HuH-7.5 (cell line): ENCODE results near the gene SBNO2.

ENCODE experiments used
- DNase-seq: peaks from one replicate; pipeline ENCODE4 v3.0.0; 2011; ENCODE audit warnings: low spot score

SBNO2 gene

GRCh38 chr19:1087813-1088415 is 86.2 kb downstream of the SBNO2 start:
- DNase-seq: no peak

- no peak for DNase-seq
Observed at GRCh38 chr19:1086613-1087012, 87.5 kb downstream of the SBNO2 start.

- DNase-seq: no peak
Observed at GRCh38 chr19:1085676-1086442, 88.2 kb downstream of the SBNO2 start.

- DNase-seq: no peak
Observed at GRCh38 chr19:1085053-1085658, 88.9 kb downstream of the SBNO2 start.

- no peak for DNase-seq
Observed at GRCh38 chr19:1084024-1084868, 89.8 kb downstream of the SBNO2 start.

GRCh38 chr19:1082928-1083816 is 90.9 kb downstream of the SBNO2 start:
- no peak for DNase-seq

GRCh38 chr19:1082165-1082927 is 91.7 kb downstream of the SBNO2 start:
- peak; percentile 98 for DNase-seq

GRCh38 chr19:1081301-1082164 is 92.5 kb downstream of the SBNO2 start:
- DNase-seq: no peak

- no peak for DNase-seq
Observed at GRCh38 chr19:1080360-1081161, 93.5 kb downstream of the SBNO2 start.

GRCh38 chr19:1079566-1080111 is 94.4 kb downstream of the SBNO2 start:
- no peak for DNase-seq

- DNase-seq: no peak
Observed at GRCh38 chr19:1076951-1077350, 97.1 kb downstream of the SBNO2 start.

GRCh38 chr19:1076046-1076386 is 98.1 kb downstream of the SBNO2 start:
- no peak for DNase-seq

GRCh38 chr19:1074544-1075283 is 99.4 kb downstream of the SBNO2 start:
- DNase-seq: peak; percentile 99

GRCh38 chr19:1073956-1074517 is 100.0 kb downstream of the SBNO2 start:
- no peak for DNase-seq

GRCh38 chr19:1073063-1073955 is 100.8 kb downstream of the SBNO2 start:
- no peak for DNase-seq

- no peak for DNase-seq
Observed at GRCh38 chr19:1072371-1073015, 101.6 kb downstream of the SBNO2 start.
